ENCODE data around the gene ARHGEF12. TPM values are rescaled to one million over a fixed set of nuclear protein-coding genes. Genes with fewer than 3 reads are reported as not detected.

Gene ARHGEF12
- total and polyA plus RNA-seq, 2 donors (not counting 1 experiment from before 2014, with no cell fraction given) = 2.0 to 21.6 TPM

GRCh38 chr11:120314861-120315260, 21.4 kb upstream of the ARHGEF12 start:
- no peaks in the 10 kb centered on the region for H3K9me3 ChIP-seq (ENCODE audit: control extremely low read depth in 1 of 3, control insufficient read depth in 2 of 3, insufficient read depth in 1 of 3, low read length in 2 of 3)
- no peak overlapping the region for H3K27ac Mint-ChIP-seq
- 80% methylated on average over 3 of the region's 3 CpGs for WGBS (ENCODE audit: insufficient coverage)
- H3K27me3 ChIP-seq (replicated peaks in 1 of 4; ENCODE audit: control extremely low read depth in 1 of 4, control insufficient read depth in 3 of 4, insufficient read depth in 4 of 4, low read length in 3 of 4) = peaks cover 0 to 17% (median 3%) of the 10 kb centered on the region in 4 experiments
- DNase-seq (no peak), ATAC-seq (ENCODE audit: low read depth) (no peak)
- H3K4me2 ChIP-seq (replicated peaks; ENCODE audit: low read depth, low read length, poor library complexity, severe bottlenecking) = no peak overlapping the region
- no peaks in the 10 kb centered on the region for H3K4me1 Mint-ChIP-seq
- ChIA-PET CTCF (interaction anchor here (1.5 kb wide), 1 partner anchor 12 kb away, joined by 8 read pairs; no protein-coding TSS in a partner anchor), POLR2A (no interaction called here)
- TF ChIP-seq CTCF (IDR thresholded peaks at IDR 0.05) = no peak
- TF ChIP-seq EZH2 (IDR thresholded peaks at IDR 0.05; ENCODE audit: borderline replicate concordance, insufficient read depth, low read depth, low read length, poor library complexity, severe bottlenecking) = no peak
- H3K4me1 ChIP-seq (ENCODE audit: control insufficient read depth in 2 of 2, insufficient read depth in 2 of 2, low read length in 2 of 2) = no peaks in the 10 kb centered on the region
- no peak overlapping the region for H3K9ac ChIP-seq (ENCODE audit: low read length)
- no peak overlapping the region for H2AFZ ChIP-seq (ENCODE audit: insufficient read depth, low read depth, low read length, poor library complexity, severe bottlenecking)
- peaks cover 34% of the 10 kb centered on the region for H3K27me3 Mint-ChIP-seq
- H4K20me1 ChIP-seq (ENCODE audit: control insufficient read depth, insufficient read depth, low read length, poor library complexity, severe bottlenecking) = no peaks in the 10 kb centered on the region
- no peaks in the 10 kb centered on the region for H3K9me3 Mint-ChIP-seq (ENCODE audit: insufficient read depth)
- no peak overlapping the region for H3K27ac ChIP-seq (ENCODE audit: low read length in 2 of 2)
- H3K4me3 ChIP-seq (ENCODE audit: control extremely low read depth in 1 of 5, extremely low read depth in 1 of 5, insufficient read depth in 1 of 5, low read depth in 2 of 5, low read length in 4 of 5) = no peak overlapping the region
- no peaks in the 10 kb centered on the region for H3K79me2 ChIP-seq (ENCODE audit: control insufficient read depth, insufficient read depth, low read length)
- no peaks in the 10 kb centered on the region for H3K36me3 ChIP-seq (replicated peaks in 1 of 2; ENCODE audit: control extremely low read depth in 1 of 2, control insufficient read depth in 1 of 2, extremely low read depth in 1 of 2, insufficient read depth in 2 of 2, low read length in 1 of 2)
- H3K4me3 Mint-ChIP-seq = no peak overlapping the region
- intact Hi-C loops (cut with micrococcal nuclease) = no loop called here

GRCh38 chr11:120316880-120317688, 19.1 kb upstream of the ARHGEF12 start:
- no peaks in the 10 kb centered on the region for H3K36me3 ChIP-seq (replicated peaks in 1 of 2; ENCODE audit: control extremely low read depth in 1 of 2, control insufficient read depth in 1 of 2, extremely low read depth in 1 of 2, insufficient read depth in 2 of 2, low read length in 1 of 2)
- ATAC-seq (ENCODE audit: low read depth) (no peak), DNase-seq (no peak)
- no peaks in the 10 kb centered on the region for H3K4me1 Mint-ChIP-seq
- no peak overlapping the region for H3K9ac ChIP-seq (ENCODE audit: low read length)
- intact Hi-C loops (cut with micrococcal nuclease) = no loop called here
- H3K27ac ChIP-seq (ENCODE audit: low read length in 2 of 2) = no peak overlapping the region
- POLR2A ChIA-PET = no interaction called here
- H3K79me2 ChIP-seq (ENCODE audit: control insufficient read depth, insufficient read depth, low read length) = no peaks in the 10 kb centered on the region
- peaks cover 0 to 18% (median 7%) of the 10 kb centered on the region in 4 experiments for H3K27me3 ChIP-seq (replicated peaks in 1 of 4; ENCODE audit: control extremely low read depth in 1 of 4, control insufficient read depth in 3 of 4, insufficient read depth in 4 of 4, low read length in 3 of 4)
- H3K27me3 Mint-ChIP-seq = peaks cover 49% of the 10 kb centered on the region
- H3K4me3 Mint-ChIP-seq = no peak overlapping the region
- no peak overlapping the region for H2AFZ ChIP-seq (ENCODE audit: insufficient read depth, low read depth, low read length, poor library complexity, severe bottlenecking)
- H3K4me1 ChIP-seq (ENCODE audit: control insufficient read depth in 2 of 2, insufficient read depth in 2 of 2, low read length in 2 of 2) = no peaks in the 10 kb centered on the region
- H4K20me1 ChIP-seq (ENCODE audit: control insufficient read depth, insufficient read depth, low read length, poor library complexity, severe bottlenecking) = no peaks in the 10 kb centered on the region
- H3K4me2 ChIP-seq (replicated peaks; ENCODE audit: low read depth, low read length, poor library complexity, severe bottlenecking) = no peak overlapping the region
- no peaks in the 10 kb centered on the region for H3K9me3 Mint-ChIP-seq (ENCODE audit: insufficient read depth)
- H3K27ac Mint-ChIP-seq = no peak overlapping the region
- 65% methylated on average over 2 of the region's 8 CpGs for WGBS (ENCODE audit: insufficient coverage)
- CTCF ChIA-PET = interaction anchor here (1.0 to 1.5 kb wide), 4 partner anchors 14 to 17 kb away, joined by 3 read pairs; no protein-coding TSS in a partner anchor
- H3K9me3 ChIP-seq (ENCODE audit: control extremely low read depth in 1 of 3, control insufficient read depth in 2 of 3, insufficient read depth in 1 of 3, low read length in 2 of 3) = no peaks in the 10 kb centered on the region
- TF ChIP-seq EZH2 (IDR thresholded peaks at IDR 0.05; ENCODE audit: borderline replicate concordance, insufficient read depth, low read depth, low read length, poor library complexity, severe bottlenecking) (no peak), CTCF (IDR thresholded peaks at IDR 0.05) (no peak)
- H3K4me3 ChIP-seq (ENCODE audit: control extremely low read depth in 1 of 5, extremely low read depth in 1 of 5, insufficient read depth in 1 of 5, low read depth in 2 of 5, low read length in 4 of 5) = no peak overlapping the region
